ENCODE data around the gene ABCG5.

DNA sequence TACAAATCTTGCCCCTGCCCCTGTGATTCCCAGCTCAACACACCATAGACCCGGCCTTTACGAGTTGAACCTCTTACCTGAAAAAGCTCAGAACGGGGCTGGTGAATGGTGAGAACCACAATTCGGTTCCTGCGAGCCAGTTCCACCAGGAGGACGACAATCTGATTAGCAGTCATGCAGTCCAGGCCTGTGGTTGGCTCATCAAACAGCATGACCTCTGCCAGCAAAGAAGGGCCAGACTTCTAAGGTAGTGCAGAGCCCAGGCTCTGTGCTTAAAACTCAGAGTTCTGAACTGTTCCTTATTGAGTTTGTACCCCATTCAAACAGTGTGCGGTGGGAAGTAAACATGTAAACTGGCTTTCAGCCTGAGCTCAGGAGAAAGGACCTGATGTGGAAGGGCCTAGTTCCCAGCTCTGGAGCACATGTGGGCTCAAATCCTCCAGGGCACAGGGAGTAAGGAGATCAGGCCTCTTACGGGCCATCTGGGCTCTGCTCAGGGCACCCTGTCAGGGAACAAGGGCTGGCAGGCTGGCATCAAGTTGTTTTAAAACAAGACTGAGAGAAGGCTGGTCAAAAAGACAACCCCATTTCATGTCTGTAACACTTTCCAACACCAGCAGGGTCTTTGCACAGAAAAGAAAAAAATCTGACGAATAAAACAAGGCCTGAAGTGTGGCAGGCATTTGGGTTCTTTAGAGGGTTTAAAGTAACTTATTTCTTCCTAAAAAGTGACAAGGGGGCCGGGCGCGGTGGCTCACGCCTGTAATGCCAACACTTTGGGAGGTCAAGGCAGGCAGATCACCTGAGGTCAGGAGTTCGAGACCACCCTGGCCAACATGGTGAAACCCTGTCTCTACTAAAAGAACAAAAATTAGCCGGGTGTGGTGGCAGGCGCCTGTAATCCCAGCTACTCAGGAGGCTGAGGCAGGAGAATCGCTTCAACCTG lies 12.1 kb downstream of the ABCG5 start:
- no peak for TF ChIP-seq FOXP2 (optimal IDR thresholded peaks at IDR 0.05; ENCODE audit: borderline replicate concordance, extremely low read depth, extremely low read length, insufficient read depth)
- no peak for TF ChIP-seq TAF1 (IDR thresholded peaks at IDR 0.05; ENCODE audit: borderline replicate concordance, insufficient read depth, low read length)
